H1 (cell line): ENCODE measurements around the gene NADK2. TPM values are rescaled to one million over a fixed set of nuclear protein-coding genes. Genes with fewer than 3 reads are reported as not detected.

Source experiments
- CEBPB ChIP-seq: IDR thresholded peaks from 2 replicates; pipeline ENCODE4 v1.6.1; 2012; ENCODE audit warnings: low read depth, low read length
- CTBP2 ChIP-seq: IDR thresholded peaks from 2 replicates; pipeline ENCODE4 v1.7.0; 2011; ENCODE audit warnings: borderline replicate concordance, mild to moderate bottlenecking, moderate library complexity, mixed read lengths, low read length; ENCODE audit not compliant: insufficient read depth, insufficient read length
- KDM4A ChIP-seq: IDR thresholded peaks from one replicate; pipeline ENCODE4 v1.7.1; 2012; ENCODE audit warnings: low read depth, mild to moderate bottlenecking, moderate library complexity, low read length, inconsistent platforms; ENCODE audit not compliant: severe bottlenecking
- MAFK ChIP-seq: IDR thresholded peaks from 2 replicates; pipeline ENCODE4 v1.6.1; 2012; ENCODE audit warnings: low read depth, mild to moderate bottlenecking, improper control_type of control experiment, low read length
- RBBP5 ChIP-seq: IDR thresholded peaks from 2 replicates; pipeline ENCODE4 v1.7.1; 2012; ENCODE audit warnings: low read depth, mild to moderate bottlenecking, inconsistent platforms, low read length, moderate library complexity, borderline replicate concordance
- SIX5 ChIP-seq: IDR thresholded peaks from 2 replicates; pipeline ENCODE4 v1.6.1; 2011; ENCODE audit warnings: mild to moderate bottlenecking, low read depth, low read length
- TBP ChIP-seq: IDR thresholded peaks from 2 replicates; pipeline ENCODE4 v1.6.1; 2011; ENCODE audit warnings: low read depth, low read length, improper control_type of control experiment
- TEAD4 ChIP-seq: IDR thresholded peaks from 2 replicates; pipeline ENCODE4 v1.6.1; 2012; ENCODE audit warnings: low read depth, low read length, inconsistent platforms, mixed read lengths
- polyA plus RNA-seq, 7 experiments: library from polyadenylated mRNA; depleted of rRNA in 3 of 7; stranded (reverse) in 5 of 7; unstranded in 2 of 7; fragments of >200 nt in 5 of 7; fragments of 200-250 nt in 2 of 7; gene quantifications; 1 replicate in 5 of 7; 2 replicates in 1 of 7; 4 replicates in 1 of 7; pipeline versions ENCODE4 v1.2.1 to v1.2.3, GENCODE V29; 2011 to 2013; ENCODE audit warnings: missing spikeins in 2 of 7, mixed read lengths in 2 of 7
- total RNA-seq: library from RNA; stranded (reverse); fragmentation: NEBNext Ultra II Directional; extraction: Animal tissue kit (Norgen Biotek cat#: 25700); gene quantifications from 2 replicates; pipeline ENCODE4 v1.2.1, GENCODE V29; 2021

The NADK2 gene
- total and polyA plus RNA-seq, 2 of the 8 experiments (the other 6 are each of a cell fraction or from before 2014, with no cell fraction given) = 3.4 to 16.1 TPM

- TF ChIP-seq RBBP5 (no peak), KDM4A (no peak), CTBP2 (no peak), MAFK (no peak), TEAD4 (no peak), SIX5 (no peak), CEBPB (no peak), TBP (no peak)
Observed at GRCh38 chr5:36200513-36200912, 41.2 kb downstream of the NADK2 start (continued).
